Muscle layer of colon (tissue), 2 donors: ENCODE measurements around the gene UNC93A.
A peak's percentile ranks its signal among the peaks of the same experiment; 100 is the strongest.
"Not testable (repeated sequence)": the region's sequence is repeated elsewhere in the genome, so short reads cannot be mapped to it uniquely, and the experiment has no call there.

Source experiments
- H3K27ac ChIP-seq: one replicate; pipeline ENCODE4 v1.7.0; 2013; ENCODE audit warnings: low read depth, mild to moderate bottlenecking, low read length, moderate library complexity
- H3K27me3 ChIP-seq, 2 donors: one replicate each; pipeline ENCODE4 v1.7.0; 2013; ENCODE audit warnings: low read length in 2 of 2, mild to moderate bottlenecking in 2 of 2; ENCODE audit not compliant: insufficient read depth in 2 of 2, control insufficient read depth in 1 of 2
- H3K36me3 ChIP-seq: one replicate; pipeline ENCODE4 v1.7.0; 2013; ENCODE audit warnings: mild to moderate bottlenecking, low read length; ENCODE audit not compliant: insufficient read depth
- H3K4me1 ChIP-seq: one replicate; pipeline ENCODE4 v1.7.0; 2013; ENCODE audit warnings: mild to moderate bottlenecking, low read length; ENCODE audit not compliant: insufficient read depth
- H3K4me3 ChIP-seq, 2 donors: one replicate each; pipeline ENCODE4 v1.7.0; 2013; ENCODE audit warnings: low read length in 2 of 2, low read depth in 1 of 2, mild to moderate bottlenecking in 1 of 2, moderate library complexity in 1 of 2
- H3K9ac ChIP-seq: one replicate; pipeline ENCODE4 v1.7.0; 2013; ENCODE audit warnings: low read length
- H3K9me3 ChIP-seq: one replicate; pipeline ENCODE4 v1.7.0; 2013; ENCODE audit warnings: mild to moderate bottlenecking, low read length
- donor health status: abdominal sarcoma.
- donor health status: Adenocarcinoma of cecum.

UNC93A gene

GRCh38 chr6:167351656-167352345 lies 60.7 kb downstream of the UNC93A start:
- Histone ChIP-seq H3K9ac (no peak overlapping the region), H3K9me3 (no peaks in the 10 kb centered on the region), H3K36me3 (no peaks in the 10 kb centered on the region), H3K4me1 (no peaks in the 10 kb centered on the region), H3K4me3 (peak overlapping the region in 1 of 2 donors; percentile 65), H3K27me3 (no peaks in the 10 kb centered on the region), H3K27ac (no peak overlapping the region)

- H3K9ac ChIP-seq = no peak overlapping the region
- H3K27me3 ChIP-seq = no peaks in the 10 kb centered on the region
- no peaks in the 10 kb centered on the region for H3K36me3 ChIP-seq
- H3K4me1 ChIP-seq = no peaks in the 10 kb centered on the region
- H3K9me3 ChIP-seq = no peaks in the 10 kb centered on the region
- H3K27ac ChIP-seq = no peak overlapping the region
- no peak overlapping the region for H3K4me3 ChIP-seq
Observed at GRCh38 chr6:167356874-167357273, 65.8 kb downstream of the UNC93A start.

GRCh38 chr6:167358394-167358793 lies 67.3 kb downstream of the UNC93A start:
- not testable (repeated sequence) for H3K9ac ChIP-seq, H3K27ac ChIP-seq, H3K9me3 ChIP-seq, H3K36me3 ChIP-seq, H3K4me3 ChIP-seq, H3K27me3 ChIP-seq, H3K4me1 ChIP-seq

- H3K9me3 ChIP-seq, H3K9ac ChIP-seq, H3K4me3 ChIP-seq, H3K4me1 ChIP-seq, H3K27ac ChIP-seq, H3K27me3 ChIP-seq, H3K36me3 ChIP-seq: not testable (repeated sequence)
Observed at GRCh38 chr6:167361170-167361569, 70.1 kb downstream of the UNC93A start.
